K562 (cell line): ENCODE data around the gene RGS14. TPM values are rescaled to one million over a fixed set of nuclear protein-coding genes. Genes with fewer than 3 reads are reported as not detected.
A peak's percentile ranks its signal among the peaks of the same experiment; 100 is the strongest.

Source experiments
- ATAC-seq: fragments of 200-7000 bp; cut with Tn5 transposase; 3 replicates; pipeline ENCODE4 v1.9.1; 2020; ENCODE audit warnings: moderate library complexity
- BruUV-seq: library from RNA; stranded (reverse); fragments of 400-500 nt; replicated peaks from 2 replicates; lab custom pipeline; 2021; lab: Mats Ljungman, UMichigan
- CTCF ChIA-PET: fragments of 300-600 bp; formaldehyde crosslinking; extraction: SDS; loops from one replicate; lab custom pipeline; 2021; ENCODE audit warnings: low intra/inter-chr PET ratio; lab: Yijun Ruan, JAX
- POLR2A ChIA-PET: fragments of 300-600, 350-650 bp; sonication (Branson Sonifier 250); formaldehyde crosslinking; extraction: SDS; loops from one replicate; lab custom pipeline; 2021; ENCODE audit warnings: antibody characterized with exemption, inconsistent platforms; lab: Yijun Ruan, JAX
- DNase-seq, 4 experiments: peaks; one replicate each; pipeline versions ENCODE4 v3.0.0 to v3.0.0-alpha.2; 2011 to 2018; ENCODE audit warnings: low spot score in 3 of 4, mixed read lengths in 3 of 4; ENCODE audit errors: extremely low read depth in 1 of 4
- FAIRE-seq: peaks from 2 replicates; lab custom pipeline; 2011; peaks lifted over from hg19 to GRCh38; lab: Jason Lieb, UNC
- H2AFZ ChIP-seq: 2 replicates; pipeline ENCODE4 v1.6.0; 2011; ENCODE audit warnings: low read depth, low read length, control low read depth, inconsistent platforms
- H3K27ac ChIP-seq: fragments of 200-600 bp; 3 replicates; pipeline ENCODE4 v1.8.0; 2011; ENCODE audit warnings: low read depth, mild to moderate bottlenecking, control low read depth, inconsistent platforms, low read length, moderate library complexity, mixed read lengths; ENCODE audit errors: extremely low read depth
- H3K27me3 ChIP-seq, 2 experiments: fragments of 300-600 bp in 1 of 2; 2 replicates in 1 of 2; 3 replicates in 1 of 2; pipeline versions ENCODE4 v1.6.0 to v1.8.0; 2011; ENCODE audit warnings: inconsistent platforms in 2 of 2, low read length in 2 of 2, mild to moderate bottlenecking in 1 of 2, mixed read lengths in 1 of 2, moderate library complexity in 1 of 2; ENCODE audit not compliant: control insufficient read depth in 2 of 2, insufficient read depth in 2 of 2
- H3K36me3 ChIP-seq: fragments of 300-600 bp; 3 replicates; pipeline ENCODE4 v1.8.0; 2011; ENCODE audit warnings: mild to moderate bottlenecking, low read length, inconsistent platforms; ENCODE audit not compliant: control insufficient read depth, insufficient read depth
- H3K4me1 ChIP-seq, 2 experiments: fragments of 200-600 bp in 1 of 2; replicated peaks in 1 of 2; 2 replicates in 1 of 2; 3 replicates in 1 of 2; pipeline versions ENCODE4 v1.5.1 to v1.8.0; 2011; ENCODE audit warnings: inconsistent platforms in 2 of 2, low read length in 2 of 2, mild to moderate bottlenecking in 1 of 2, mixed read lengths in 1 of 2, moderate library complexity in 1 of 2; ENCODE audit not compliant: control insufficient read depth in 2 of 2, insufficient read depth in 2 of 2
- H3K4me2 ChIP-seq: 2 replicates; pipeline ENCODE4 v1.6.1; 2011; ENCODE audit warnings: low read length, control low read depth, inconsistent platforms, mixed read lengths; ENCODE audit not compliant: insufficient read depth
- H3K4me3 ChIP-seq: fragments of 200-600 bp; sonication (generic), shearing (Covaris generic); 2 replicates; pipeline ENCODE4 v1.5.1; 2016; ENCODE audit warnings: control low read depth, inconsistent platforms
- H3K79me2 ChIP-seq: fragments of 200-600 bp; 3 replicates; pipeline ENCODE4 v1.8.0; 2011; ENCODE audit warnings: low read length, inconsistent platforms; ENCODE audit not compliant: control insufficient read depth, insufficient read depth
- H3K9ac ChIP-seq, 2 experiments: 2 replicates each; pipeline versions ENCODE4 v1.6.0 to v1.6.1; 2011; ENCODE audit warnings: low read depth in 2 of 2, low read length in 2 of 2, control low read depth in 1 of 2, inconsistent platforms in 1 of 2, mild to moderate bottlenecking in 1 of 2, mixed read lengths in 1 of 2; ENCODE audit not compliant: insufficient read depth in 1 of 2
- H3K9me1 ChIP-seq: one replicate; pipeline ENCODE4 v1.6.0; 2011; ENCODE audit warnings: inconsistent platforms, mild to moderate bottlenecking, low read length, moderate library complexity; ENCODE audit not compliant: control insufficient read depth, insufficient read depth
- H3K9me3 ChIP-seq: replicated peaks from 2 replicates; pipeline ENCODE4 v1.5.1; 2011; ENCODE audit warnings: low read depth, low read length, inconsistent platforms; ENCODE audit not compliant: control insufficient read depth, insufficient read depth
- H4K20me1 ChIP-seq: replicated peaks from 2 replicates; pipeline ENCODE4 v1.6.1; 2011; ENCODE audit warnings: low read length, inconsistent platforms, mixed read lengths; ENCODE audit not compliant: control insufficient read depth, insufficient read depth
- FOXK2 ChIP-seq, 2 experiments: fragments of 450-650 bp; IDR thresholded peaks in 1 of 2; conservative IDR thresholded peaks in 1 of 2; 2 replicates each; pipeline ENCODE4 v1.6.1; 2016; ENCODE audit warnings: low read depth in 2 of 2, mild to moderate bottlenecking in 1 of 2
- MBD1 ChIP-seq: fragments of 250-450 bp; sonication (Bioruptor Pico); IDR thresholded peaks from 2 replicates; pipeline ENCODE4 v1.8.0; 2022; ENCODE audit warnings: inconsistent platforms
- SIN3B ChIP-seq: fragments of 450-650 bp; IDR thresholded peaks from 2 replicates; pipeline ENCODE4 v1.6.1; 2017; ENCODE audit warnings: low read depth, mild to moderate bottlenecking, moderate library complexity
- ZBTB33 ChIP-seq: sonication (generic); formaldehyde crosslinking; IDR thresholded peaks from 2 replicates; pipeline ENCODE4 v1.8.1; 2023; ENCODE audit warnings: mild to moderate bottlenecking, missing genetic modification reagents
- ZFP36 ChIP-seq: fragments of 150-350 bp; IDR thresholded peaks from 2 replicates; pipeline ENCODE4 v1.6.1; 2018; ENCODE audit warnings: low read length, low read depth; ENCODE audit not compliant: partially characterized antibody
- WGBS: fragments of 100-300 bp; shearing (Covaris generic); methylation state at CpG from one replicate; pipeline ENCODE4 v1.1.6; 2016; ENCODE audit warnings: low coverage, mixed read lengths; ENCODE audit not compliant: insufficient coverage; ENCODE audit errors: missing lambda C conversion rate; 5-methylcytosine and 5-hydroxymethylcytosine counted together
- in situ Hi-C: fragments of 300-500 bp; cut with MboI; formaldehyde crosslinking; loops from 4 replicates; pipeline ENCODE4 v1.15.0; 2018; ENCODE audit warnings: inconsistent platforms, mixed read lengths
- intact Hi-C: fragments of 100-400 bp; cut with micrococcal nuclease; formaldehyde crosslinking; loops from 2 replicates; pipeline ENCODE4 v1.14.2; 2022
- polyA plus RNA-seq, 8 experiments: library from polyadenylated mRNA; depleted of rRNA in 4 of 8; stranded (reverse) in 5 of 8; unstranded in 3 of 8; fragments of >200 nt; fragmentation: Nextera tagmentation in 2 of 8; fragmentation: Illumina TruSeq in 1 of 8; extraction: Ambion mirVana in 2 of 8; extraction: Trizol in 1 of 8; gene quantifications; 2 replicates each; pipeline versions ENCODE4 v1.2.1 to v1.2.3, GENCODE V29; 2011 to 2014; ENCODE audit warnings: inconsistent platforms in 1 of 8, missing spikeins in 1 of 8
- total RNA-seq, 7 experiments: library from RNA; depleted of rRNA in 6 of 7; stranded (reverse); fragments of >200 nt in 6 of 7; fragmentation: Illumina TruSeq in 2 of 7; extraction: Trizol in 2 of 7; gene quantifications; 2 replicates each; pipeline versions ENCODE4 v1.2.1 to v1.2.3, GENCODE V29; 2011 to 2021; ENCODE audit warnings: low replicate concordance in 1 of 7

The RGS14 gene
- total and polyA plus RNA-seq, 9 of the 15 experiments (the other 6 are each of a cell fraction or from before 2014, with no cell fraction given) = 0.28 to 75.9 (median 34.5) TPM

GRCh38 chr5:177392765-177393164 is 35.0 kb downstream of the RGS14 start (continued):
- TF ChIP-seq SIN3B = no peak
- TF ChIP-seq MBD1 = no peak
- no peak for TF ChIP-seq FOXK2 (conservative IDR thresholded peaks at IDR 0.05 in 1 of 2, IDR thresholded peaks at IDR 0.05 in 1 of 2; ENCODE audit: low read depth in 2 of 2)
- TF ChIP-seq, all 486 proteins: peak for 0

- TF ChIP-seq ZFP36 (peak; percentile 34), ZBTB33 (CRISPR knock-in tag) (no peak)
- POLR2A ChIA-PET = interaction anchor here (0.6 to 2.5 kb wide), 7 partner anchors 7 to 81 kb away, joined by 3 to 9 read pairs (median 3); partner anchors contain the start of genes GRK6 and PFN3
- in situ Hi-C loops (loop anchor here (5.0 to 10.0 kb wide), 2 partner anchors 54 to 672 kb away; partner anchors contain the start of gene PRR7), intact Hi-C loops (no loop called here)
- no peak overlapping the region for H3K4me2 ChIP-seq
- no TSS peak for BruUV-seq
- H3K9ac ChIP-seq = no peak overlapping the region; a peak in 1 of 4 replicates
- peaks cover 6 to 7% of the 10 kb centered on the region in 2 experiments; a peak in 3 of 5 replicates for H3K4me1 ChIP-seq
- no peaks in the 10 kb centered on the region for H3K36me3 ChIP-seq
- H3K79me2 ChIP-seq = no peaks in the 10 kb centered on the region
- no peaks in the 10 kb centered on the region for H3K9me1 ChIP-seq
- WGBS = 23% methylated on average over 1 of the region's 1 CpG
- FAIRE-seq (no peak), DNase-seq (no peak), ATAC-seq (no peak)
- CTCF ChIA-PET = no interaction called here
- H3K27me3 ChIP-seq = peaks cover 2 to 25% of the 10 kb centered on the region in 2 experiments; a peak in 3 of 5 replicates
- no peaks in the 10 kb centered on the region for H3K9me3 ChIP-seq
- no peak overlapping the region for H3K4me3 ChIP-seq
- no peaks in the 10 kb centered on the region for H4K20me1 ChIP-seq
- H3K27ac ChIP-seq = no peak overlapping the region
- no peak overlapping the region for H2AFZ ChIP-seq
Measured at GRCh38 chr5:177393206-177393765, 35.6 kb downstream of the RGS14 start.
